Naive thymus-derived CD8-positive, alpha-beta T cell (primary cell): ENCODE measurements around the gene LCT. TPM values are rescaled to one million over a fixed set of nuclear protein-coding genes. Genes with fewer than 3 reads are reported as not detected.
"Not testable (repeated sequence)": the region's sequence is repeated elsewhere in the genome, so short reads cannot be mapped to it uniquely, and the experiment has no call there.

ENCODE experiments used
- ATAC-seq, 2 donors: fragments of 150-1000 bp; cut with Tn5 transposase in 1 of 2; sonication (Bioruptor Pico), chemical (Tn5 transposase) in 1 of 2; 1 replicate in 1 of 2; 2 replicates in 1 of 2; pipeline ENCODE4 v1.10.0; 2021; ENCODE audit warnings: mild to moderate bottlenecking in 2 of 2, moderate library complexity in 2 of 2
- POLR2A ChIA-PET: fragments of 350-600 bp; sonication (Branson Sonifier 250); formaldehyde crosslinking; loops from one replicate; lab custom pipeline; 2021; ENCODE audit warnings: antibody characterized with exemption; lab: Charles Lee
- DNase-seq, 10 donors: peaks; one replicate each; pipeline versions ENCODE4 v3.0.0 to v3.0.0-alpha.2; 2020 to 2022
- H3K27ac Mint-ChIP-seq, 10 donors: one replicate each; pipeline ENCODE4 v1.8.0; 2020 to 2022; ENCODE audit warnings: mild to moderate bottlenecking in 10 of 10, mixed read lengths in 10 of 10, moderate library complexity in 4 of 10, inconsistent platforms in 1 of 10
- H3K27me3 Mint-ChIP-seq, 5 donors: one replicate each; pipeline ENCODE4 v1.8.0; 2021 to 2022; ENCODE audit warnings: mixed read lengths in 5 of 5
- H3K36me3 Mint-ChIP-seq, 3 donors: one replicate each; pipeline ENCODE4 v1.8.0; 2020 to 2022; ENCODE audit warnings: mixed read lengths in 3 of 3, mild to moderate bottlenecking in 2 of 3, inconsistent platforms in 1 of 3
- H3K4me1 Mint-ChIP-seq, 4 donors: one replicate each; pipeline ENCODE4 v1.8.0; 2021 to 2022; ENCODE audit warnings: mixed read lengths in 4 of 4
- H3K4me3 Mint-ChIP-seq, 10 donors: one replicate each; pipeline ENCODE4 v1.8.0; 2020 to 2022; ENCODE audit warnings: mild to moderate bottlenecking in 10 of 10, mixed read lengths in 10 of 10, moderate library complexity in 6 of 10, inconsistent platforms in 1 of 10
- H3K9me3 Mint-ChIP-seq, 9 donors: one replicate each; pipeline ENCODE4 v1.8.0; 2020 to 2022; ENCODE audit warnings: mixed read lengths in 9 of 9, mild to moderate bottlenecking in 3 of 9, inconsistent platforms in 1 of 9, moderate library complexity in 1 of 9
- polyA plus RNA-seq, 3 donors: library from polyadenylated mRNA; unstranded; fragments of 300-500 nt; fragmentation: Illumina TruSeq; gene quantifications; one replicate each; pipeline ENCODE4 v1.2.3, GENCODE V29; 2021
- total RNA-seq, 8 experiments: library from RNA in 2 of 8; stranded (reverse) in 2 of 8; gene quantifications; one replicate each; pipeline ENCODE4 v1.2.3 and lab custom pipeline; 2021 to 2026

Gene LCT
- total RNA-seq: under 1 TPM; 0.22 to 0.36 TPM
- polyA plus RNA-seq: not detected
- 0 to 1.2 (median 0.41) reads per million in 6 experiments for total RNA-seq (lab: John Stamatoyannopoulos, UW)

GRCh38 chr2:135836596-135837270, at the start of gene LCT:
Gene LCT (minus strand): TSS chr2:135837184. CDS start chr2:135837169, 15 bp downstream.
- Mint-ChIP-seq H3K27ac (peak within 1 kb of the TSS in 4 of 10 donors; percentile 6 to 48 (median 35)), H3K9me3 (no peaks in the 10 kb centered on the region), H3K4me1 (peaks cover 9 to 34% (median 17%) of the 10 kb centered on the region in 4 donors), H3K27me3 (no peaks in the 10 kb centered on the region), H3K4me3 (peak within 1 kb of the TSS in 3 of 10 donors; percentile 30 to 63 (median 50)), H3K36me3 (peaks cover 0 to 22% (median 0%) of the 10 kb centered on the region in 3 donors)
- POLR2A ChIA-PET: interaction anchor here (1.2 kb wide), 1 partner anchor 39 kb away, joined by 3 read pairs; no protein-coding TSS in a partner anchor
- ATAC-seq: no peak
- no peak for DNase-seq

DNA sequence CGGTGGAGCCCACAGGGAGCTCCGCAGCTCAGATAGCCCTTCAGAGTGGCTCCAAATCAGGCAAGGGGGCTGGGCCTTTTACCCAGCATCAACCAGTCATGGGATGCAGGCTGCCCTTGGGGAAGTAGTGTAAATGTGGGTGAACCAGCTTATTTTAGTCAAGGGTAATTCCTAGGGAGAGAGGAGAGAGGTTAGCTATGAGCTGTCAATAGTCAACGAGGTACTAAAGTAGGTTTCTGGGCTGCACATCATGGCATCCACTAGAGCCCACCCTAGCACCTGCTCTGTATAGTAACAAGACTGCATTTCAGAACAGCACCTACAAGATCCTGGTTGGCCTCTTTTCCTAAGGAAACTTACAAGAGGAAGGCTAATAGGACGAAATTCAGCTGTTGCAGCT, 48.7 kb upstream of the LCT start:
- ATAC-seq (no peak), DNase-seq (no peak)
- Mint-ChIP-seq H3K27me3 (peaks cover 0 to 5% (median 0%) of the 10 kb centered on the region in 5 donors), H3K4me1 (peaks cover 3 to 8% (median 6%) of the 10 kb centered on the region in 4 donors), H3K4me3 (no peak overlapping the region), H3K9me3 (peaks cover 0 to 1% (median 0%) of the 10 kb centered on the region in 9 donors), H3K27ac (no peak overlapping the region), H3K36me3 (peaks cover 0 to 2% (median 0%) of the 10 kb centered on the region in 3 donors)
- POLR2A ChIA-PET: no interaction called here

DNA sequence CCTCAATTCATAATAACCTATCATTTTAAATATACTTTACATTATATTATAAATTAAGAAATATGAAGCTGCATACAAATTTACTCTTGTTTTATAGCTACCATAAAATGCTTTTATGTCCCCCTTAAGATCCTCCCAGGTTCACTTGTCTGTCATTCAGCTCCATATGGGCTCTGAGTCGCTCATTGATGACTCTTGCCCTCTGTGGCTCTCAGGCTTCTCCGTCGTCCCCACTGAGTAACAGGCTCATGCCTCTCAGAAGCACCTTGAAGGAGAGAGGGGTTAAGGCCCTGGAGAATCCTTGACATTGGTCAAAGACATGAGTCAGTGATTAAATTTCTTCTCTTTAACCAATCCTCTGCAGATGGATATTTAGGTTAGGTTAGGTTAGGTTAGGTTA, 45.4 kb upstream of the LCT start:
- peaks cover 0 to 5% (median 0%) of the 10 kb centered on the region in 5 donors for H3K27me3 Mint-ChIP-seq
- no peak for DNase-seq
- peaks cover 1 to 5% (median 3%) of the 10 kb centered on the region in 4 donors for H3K4me1 Mint-ChIP-seq
- H3K4me3 Mint-ChIP-seq: no peak overlapping the region
- no peak for ATAC-seq
- H3K36me3 Mint-ChIP-seq: no peaks in the 10 kb centered on the region
- H3K27ac Mint-ChIP-seq: no peak overlapping the region
- POLR2A ChIA-PET: interaction anchor here (1.1 kb wide), 1 partner anchor 13 kb away, joined by 7 read pairs; no protein-coding TSS in a partner anchor
- no peaks in the 10 kb centered on the region for H3K9me3 Mint-ChIP-seq

DNA sequence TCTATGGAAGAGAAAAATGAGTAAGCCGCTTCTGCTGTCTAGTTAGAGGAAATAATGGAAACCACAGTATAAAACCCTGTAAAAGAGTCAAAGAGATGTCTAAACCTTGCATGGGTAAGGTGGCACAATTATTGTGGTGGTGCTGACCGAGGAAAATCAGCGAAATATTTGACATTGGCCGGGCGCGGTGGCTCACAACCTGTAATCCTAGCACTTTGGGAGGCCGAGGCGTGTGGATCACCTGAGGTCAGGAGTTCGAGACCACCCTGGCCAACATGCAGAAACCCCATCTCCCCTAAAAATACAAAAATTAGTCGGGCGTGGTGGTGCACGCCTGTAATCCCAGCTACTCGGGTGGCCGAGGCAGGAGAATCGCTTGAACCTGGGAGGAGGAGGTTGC, 39.8 kb upstream of the LCT start:
- H3K9me3 Mint-ChIP-seq, ATAC-seq, H3K27me3 Mint-ChIP-seq: not testable (repeated sequence)
- POLR2A ChIA-PET: interaction anchor here (0.6 to 2.1 kb wide), 6 partner anchors 11 to 505 kb away, joined by 3 to 9 read pairs (median 4); partner anchors contain the start of genes R3HDM1, UBXN4 and ZRANB3
- peak overlapping the region; percentile 88 to 97 (median 92) for H3K4me3 Mint-ChIP-seq
- peaks cover 24 to 42% (median 38%) of the 10 kb centered on the region in 4 donors for H3K4me1 Mint-ChIP-seq
- peak overlapping the region; percentile 84 to 99 (median 95) for H3K27ac Mint-ChIP-seq
- peak in 1 of 10 donors; percentile 1 for DNase-seq
- H3K36me3 Mint-ChIP-seq: peaks cover 0 to 22% (median 2%) of the 10 kb centered on the region in 3 donors

DNA sequence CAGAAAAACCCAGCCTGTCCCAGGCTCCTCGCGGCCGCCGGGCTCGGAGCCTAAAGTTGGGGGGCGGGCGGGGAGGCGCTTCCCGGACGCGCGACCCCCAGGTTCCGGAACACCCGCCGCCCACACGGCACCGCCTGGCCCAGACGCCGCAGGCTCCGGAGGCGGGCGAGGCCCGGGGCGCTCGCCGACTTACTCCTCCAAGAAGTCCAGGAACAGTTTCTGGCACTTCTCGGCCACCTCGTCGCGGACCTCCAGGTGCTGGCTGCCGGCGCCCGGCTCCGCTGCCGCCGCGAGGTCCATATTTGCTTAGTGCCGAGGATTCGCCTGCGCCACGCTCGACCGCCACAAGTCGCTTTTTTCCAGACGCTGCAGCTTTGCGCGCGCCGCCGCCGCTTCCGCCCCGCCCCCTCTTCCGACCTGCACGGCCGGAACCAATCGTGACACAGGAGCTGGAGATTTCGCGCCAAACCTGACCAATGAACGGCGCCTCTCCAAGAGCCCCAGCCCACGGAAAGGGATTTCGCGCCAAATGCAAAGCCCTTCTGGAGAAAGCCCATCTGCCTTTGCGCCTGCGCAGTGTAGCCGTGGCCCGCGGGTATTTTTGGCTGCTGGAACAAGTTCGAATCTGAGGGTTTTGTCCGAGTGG, 39.2 kb upstream of the LCT start, which contains the start of gene MCM6:
TSS of gene MCM6 (minus strand) at position 378 of the 646 bp plus-strand sequence. CDS start at position 300, 78 bp downstream.
- Mint-ChIP-seq H3K27me3 (peaks cover 0 to 1% (median 0%) of the 10 kb centered on the region in 5 donors), H3K4me1 (peaks cover 25 to 42% (median 38%) of the 10 kb centered on the region in 4 donors)

DNA sequence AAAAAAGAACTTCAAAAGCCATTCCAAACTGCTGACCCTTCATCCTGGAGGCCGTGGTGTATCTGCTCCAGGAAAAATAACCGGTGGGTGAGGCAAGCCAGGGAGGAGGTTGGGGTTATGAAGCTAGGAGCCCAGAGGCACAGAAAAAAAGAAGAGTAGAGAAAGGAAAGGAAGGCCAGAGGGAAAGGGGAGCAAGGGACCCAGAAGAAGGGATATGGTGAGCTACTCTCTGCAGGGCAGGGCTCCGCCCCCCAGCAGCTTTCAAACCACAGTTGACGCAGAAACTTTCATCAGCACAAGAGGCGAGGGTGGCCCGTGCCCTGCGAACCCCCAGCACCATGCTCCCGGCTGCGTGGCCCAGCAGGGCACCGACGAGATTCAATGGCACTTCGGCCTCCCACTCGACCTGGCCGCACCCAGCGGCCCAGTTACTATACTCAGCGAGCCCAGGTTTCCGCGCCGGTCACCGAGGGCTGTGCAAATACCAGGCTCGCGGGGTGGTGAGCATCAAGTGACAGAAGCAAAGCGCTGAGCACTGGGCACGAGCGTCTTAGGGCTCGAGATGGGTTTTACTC, 38.6 kb upstream of the LCT start:
- Mint-ChIP-seq H3K27ac (peak overlapping the region; percentile 84 to 99 (median 97)), H3K4me1 (peaks cover 25 to 42% (median 39%) of the 10 kb centered on the region in 4 donors), H3K4me3 (peak overlapping the region; percentile 88 to 97 (median 94)), H3K9me3 (no peaks in the 10 kb centered on the region), H3K27me3 (peaks cover 0 to 1% (median 0%) of the 10 kb centered on the region in 5 donors), H3K36me3 (peaks cover under 1 to 34% (median 4%) of the 10 kb centered on the region in 3 donors)
- POLR2A ChIA-PET: interaction anchor here (0.6 to 2.1 kb wide), 11 partner anchors 10 to 957 kb away, joined by 3 to 9 read pairs (median 4); partner anchors contain the start of genes CCNT2, LCT, R3HDM1 and ZRANB3
- DNase-seq (peak; percentile 59 to 89 (median 78)), ATAC-seq (peak; percentile 78 to 83)

More for the DNA sequence above, 39.2 kb upstream of the LCT start, which contains the start of gene MCM6:
- Mint-ChIP-seq H3K36me3 (peaks cover 0 to 27% (median 4%) of the 10 kb centered on the region in 3 donors), H3K9me3 (no peaks in the 10 kb centered on the region), H3K4me3 (peak within 1 kb of the TSS; percentile 88 to 97 (median 94)), H3K27ac (peak within 1 kb of the TSS; percentile 84 to 99 (median 98))
- ATAC-seq (peak; percentile 89 to 91), DNase-seq (peak; percentile 94 to 99 (median 97))
- POLR2A ChIA-PET: interaction anchor here (0.6 to 2.1 kb wide), 9 partner anchors 10 to 958 kb away, joined by 3 to 9 read pairs (median 4); partner anchors contain the start of genes CCNT2, R3HDM1, UBXN4 and ZRANB3

GRCh38 chr2:135874777-135875365, 37.9 kb upstream of the LCT start:
- H3K4me3 Mint-ChIP-seq: peak overlapping the region; percentile 88 to 97 (median 94)
- H3K9me3 Mint-ChIP-seq: no peaks in the 10 kb centered on the region
- DNase-seq (peak in 1 of 10 donors; percentile 1), ATAC-seq (no peak)
- peaks cover 4 to 41% (median 4%) of the 10 kb centered on the region in 3 donors for H3K36me3 Mint-ChIP-seq
- peaks cover 25 to 42% (median 39%) of the 10 kb centered on the region in 4 donors for H3K4me1 Mint-ChIP-seq
- POLR2A ChIA-PET: interaction anchor here (0.6 to 2.1 kb wide), 8 partner anchors 9 to 957 kb away, joined by 3 to 9 read pairs (median 4); partner anchors contain the start of genes CCNT2, LCT, R3HDM1 and ZRANB3
- H3K27ac Mint-ChIP-seq: peak overlapping the region; percentile 35 to 99 (median 96)
- H3K27me3 Mint-ChIP-seq: peaks cover 0 to 1% (median 0%) of the 10 kb centered on the region in 5 donors

- no peaks in the 10 kb centered on the region for H3K27me3 Mint-ChIP-seq
- H3K9me3 Mint-ChIP-seq: no peaks in the 10 kb centered on the region
- peaks cover 16 to 84% (median 31%) of the 10 kb centered on the region in 3 donors for H3K36me3 Mint-ChIP-seq
- no peak for DNase-seq
- no peak overlapping the region for H3K27ac Mint-ChIP-seq
- ATAC-seq: no peak
- H3K4me1 Mint-ChIP-seq: peaks cover 22 to 39% (median 28%) of the 10 kb centered on the region in 4 donors
- H3K4me3 Mint-ChIP-seq: no peak overlapping the region
- POLR2A ChIA-PET: no interaction called here
These were observed 33.6 kb upstream of the LCT start for GRCh38 chr2:135870571-135870970.

DNA sequence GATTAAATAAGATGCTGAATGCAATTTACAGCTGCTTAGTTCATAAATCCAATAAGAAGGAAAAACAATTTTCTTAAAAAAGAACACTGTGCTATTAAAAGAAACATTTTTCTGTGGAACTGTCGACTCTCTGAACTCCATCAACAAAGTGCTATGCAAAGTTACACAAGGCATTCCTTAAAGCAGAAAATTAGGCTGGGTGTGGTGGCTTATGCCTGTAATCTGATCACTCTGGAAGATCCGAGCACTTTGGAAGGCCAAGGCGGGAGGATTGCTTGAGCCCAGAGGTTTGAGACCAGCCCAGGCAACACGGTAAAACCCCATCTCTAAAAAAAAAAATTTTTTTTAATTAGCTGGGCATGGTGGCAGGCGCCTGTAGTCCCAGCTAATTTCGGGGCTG, 26.2 kb upstream of the LCT start:
- Mint-ChIP-seq H3K36me3 (peaks cover 20 to 91% (median 41%) of the 10 kb centered on the region in 3 donors), H3K27ac (no peak overlapping the region), H3K4me3 (no peak overlapping the region), H3K9me3 (no peaks in the 10 kb centered on the region), H3K27me3 (no peaks in the 10 kb centered on the region), H3K4me1 (peaks cover 0 to 13% (median 7%) of the 10 kb centered on the region in 4 donors)
- POLR2A ChIA-PET: no interaction called here
- ATAC-seq: no peak
- DNase-seq: no peak

- ATAC-seq: no peak
- Mint-ChIP-seq H3K4me1 (peaks cover 0 to 10% (median 3%) of the 10 kb centered on the region in 4 donors), H3K36me3 (peaks cover 15 to 91% (median 42%) of the 10 kb centered on the region in 3 donors), H3K4me3 (no peak overlapping the region), H3K27ac (peak overlapping the region in 2 of 10 donors; percentile 34 to 37), H3K9me3 (no peaks in the 10 kb centered on the region), H3K27me3 (no peaks in the 10 kb centered on the region)
- POLR2A ChIA-PET: no interaction called here
- DNase-seq: no peak
These were observed 25.7 kb upstream of the LCT start for GRCh38 chr2:135862718-135863117.

DNA sequence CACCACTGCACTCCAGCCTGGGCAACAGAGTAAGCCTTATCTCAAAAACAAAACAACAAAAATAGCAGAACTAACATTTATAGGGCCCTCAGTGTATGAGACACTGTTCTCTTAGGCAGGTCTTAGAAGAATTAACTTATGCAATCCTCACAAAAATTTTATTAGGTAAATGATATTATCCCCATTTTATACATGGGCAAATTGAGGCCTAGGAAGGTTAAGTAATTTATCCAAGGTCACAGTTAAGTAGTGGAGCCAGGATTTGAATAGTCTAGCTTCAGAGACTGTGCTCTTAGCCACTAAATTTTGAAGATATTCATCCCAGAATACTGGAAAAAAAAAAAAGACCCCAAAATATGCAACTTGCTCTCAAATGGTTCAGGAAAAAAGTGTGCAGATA, 16.4 kb upstream of the LCT start:
- ATAC-seq (no peak), DNase-seq (no peak)
- Mint-ChIP-seq H3K4me1 (no peaks in the 10 kb centered on the region), H3K36me3 (peaks cover 17 to 90% (median 46%) of the 10 kb centered on the region in 3 donors), H3K4me3 (no peak overlapping the region), H3K9me3 (no peaks in the 10 kb centered on the region), H3K27me3 (no peaks in the 10 kb centered on the region), H3K27ac (no peak overlapping the region)
- POLR2A ChIA-PET: interaction anchor here (0.7 kb wide), 1 partner anchor 112 kb away, joined by 3 read pairs; no protein-coding TSS in a partner anchor
